PC-9 (cell line): ENCODE data around the gene ASB12. TPM values are rescaled to one million over a fixed set of nuclear protein-coding genes. Genes with fewer than 3 reads are reported as not detected.
"Not testable (repeated sequence)": the region's sequence is repeated elsewhere in the genome, so short reads cannot be mapped to it uniquely, and the experiment has no call there.

Experiments used
- BruUV-seq: library from RNA; stranded (reverse); fragments of 400-500 nt; replicated peaks from 2 replicates; lab custom pipeline; 2021; lab: Mats Ljungman, UMichigan
- CTCF ChIA-PET: fragments of 300-600 bp; sonication (Branson Sonifier 250); formaldehyde crosslinking; loops from one replicate; lab custom pipeline; 2022; ENCODE audit warnings: antibody characterized with exemption; lab: Charles Lee
- POLR2A ChIA-PET: fragments of 300-600 bp; sonication (Branson Sonifier 250); formaldehyde crosslinking; loops from one replicate; lab custom pipeline; 2022; ENCODE audit warnings: antibody characterized with exemption; ENCODE audit not compliant: unreplicated experiment; lab: Charles Lee
- DNase-seq, 2 experiments: peaks; one replicate each; pipeline versions ENCODE4 v3.0.0 to v3.0.0-alpha.2; 2015 to 2022; ENCODE audit warnings: mixed read lengths in 1 of 2
- H2AFZ ChIP-seq: fragments of 200-600 bp; sonication (generic); 2 replicates; pipeline ENCODE4 v1.8.1; 2017; ENCODE audit warnings: antibody characterized with exemption
- H3F3A ChIP-seq: fragments of 200-600 bp; sonication (generic); 2 replicates; pipeline ENCODE4 v1.8.1; 2017; ENCODE audit warnings: antibody characterized with exemption, mild to moderate bottlenecking, low read depth; ENCODE audit not compliant: insufficient read depth
- H3K27ac ChIP-seq: fragments of 200-600 bp; sonication (generic); 2 replicates; pipeline ENCODE4 v1.6.1; 2016; ENCODE audit warnings: mixed run types
- H3K27me3 ChIP-seq: fragments of 200-600 bp; sonication (generic); 2 replicates; pipeline ENCODE4 v1.6.1; 2016; ENCODE audit warnings: low read depth, mixed run types; ENCODE audit not compliant: insufficient read depth
- H3K36me3 ChIP-seq: fragments of 200-600 bp; sonication (generic); 2 replicates; pipeline ENCODE4 v1.6.1; 2016; ENCODE audit warnings: low read depth, mixed run types
- H3K4me1 ChIP-seq: fragments of 200-600 bp; sonication (generic); replicated peaks from 2 replicates; pipeline ENCODE4 v1.6.1; 2016; ENCODE audit warnings: mixed run types; ENCODE audit not compliant: insufficient read depth
- H3K4me2 ChIP-seq: fragments of 200-600 bp; sonication (generic); 2 replicates; pipeline ENCODE4 v1.6.1; 2017; ENCODE audit warnings: mixed run types
- H3K4me3 ChIP-seq: fragments of 200-600 bp; sonication (generic); 2 replicates; pipeline ENCODE4 v1.6.1; 2016; ENCODE audit warnings: mixed run types
- H3K79me2 ChIP-seq: fragments of 200-600 bp; sonication (generic); 2 replicates; pipeline ENCODE4 v1.6.1; 2017; ENCODE audit warnings: low read depth, mixed run types
- H3K9me2 ChIP-seq: fragments of 200-600 bp; sonication (generic); 2 replicates; pipeline ENCODE4 v1.8.1; 2017; ENCODE audit warnings: mild to moderate bottlenecking; ENCODE audit not compliant: insufficient read depth
- H3K9me3 ChIP-seq: fragments of 200-600 bp; sonication (generic); 2 replicates; pipeline ENCODE4 v1.8.1; 2016; ENCODE audit warnings: low read depth; ENCODE audit not compliant: insufficient read depth
- H4K20me1 ChIP-seq: fragments of 200-600 bp; sonication (generic); 2 replicates; pipeline ENCODE4 v1.8.1; 2017; ENCODE audit not compliant: insufficient read depth
- EZH2 ChIP-seq: fragments of 200-600 bp; sonication (generic); IDR thresholded peaks from 2 replicates; pipeline ENCODE4 v1.8.0; 2017; ENCODE audit warnings: antibody characterized with exemption, low read depth
- intact Hi-C: fragments of 100-400 bp; cut with micrococcal nuclease; formaldehyde crosslinking; loops from one replicate; pipeline ENCODE4 v1.10.0; 2022; ENCODE audit not compliant: unreplicated experiment
- total RNA-seq: library from RNA; stranded (reverse); gene quantifications from 2 replicates; pipeline ENCODE4 v1.2.3, GENCODE V29; 2021
- TF ChIP-seq, protein P1 (sequence below): fragments of 200-600 bp; sonication (generic); conservative IDR thresholded peaks from 2 replicates; pipeline ENCODE4 v1.6.1; 2017; ENCODE audit warnings: mixed run types, antibody characterized with exemption, mild to moderate bottlenecking, moderate library complexity

The ASB12 gene
- total RNA-seq, 1 experiment from 2014 or later = not detected

DNA sequence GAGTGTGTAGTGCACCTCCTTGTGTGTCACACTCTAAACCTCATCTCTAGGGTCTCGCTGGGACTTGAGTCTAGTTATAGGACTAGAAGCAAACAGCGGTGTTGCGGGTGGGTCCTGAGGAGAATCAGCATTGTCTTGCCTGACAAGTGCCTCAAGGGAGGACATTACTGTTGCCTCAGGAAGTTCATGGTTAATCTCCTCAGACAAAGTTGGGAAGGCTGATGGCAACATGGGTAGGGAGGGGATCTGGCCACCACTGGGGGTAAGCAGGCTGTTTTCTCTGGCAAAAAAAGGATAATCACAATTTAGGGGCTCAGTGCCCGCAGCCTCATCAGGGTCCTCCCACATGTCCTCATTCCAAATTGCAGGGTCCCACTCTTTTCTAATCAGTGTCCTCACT is 12.4 kb downstream of the ASB12 start:
- CTCF ChIA-PET = no interaction called here
- DNase-seq = no peak
- Histone ChIP-seq H3F3A (no peaks in the 10 kb centered on the region), H3K79me2 (no peaks in the 10 kb centered on the region), H2AFZ (no peak overlapping the region), H3K27ac (no peak overlapping the region), H3K36me3 (no peaks in the 10 kb centered on the region), H3K4me2 (no peak overlapping the region), H3K9me2 (no peaks in the 10 kb centered on the region), H3K4me3 (no peak overlapping the region), H4K20me1 (no peaks in the 10 kb centered on the region), H3K4me1 (no peaks in the 10 kb centered on the region), H3K9me3 (no peaks in the 10 kb centered on the region), H3K27me3 (no peaks in the 10 kb centered on the region)
- no TSS peak for BruUV-seq
- intact Hi-C loops = no loop called here
- TF ChIP-seq, protein P1, sequence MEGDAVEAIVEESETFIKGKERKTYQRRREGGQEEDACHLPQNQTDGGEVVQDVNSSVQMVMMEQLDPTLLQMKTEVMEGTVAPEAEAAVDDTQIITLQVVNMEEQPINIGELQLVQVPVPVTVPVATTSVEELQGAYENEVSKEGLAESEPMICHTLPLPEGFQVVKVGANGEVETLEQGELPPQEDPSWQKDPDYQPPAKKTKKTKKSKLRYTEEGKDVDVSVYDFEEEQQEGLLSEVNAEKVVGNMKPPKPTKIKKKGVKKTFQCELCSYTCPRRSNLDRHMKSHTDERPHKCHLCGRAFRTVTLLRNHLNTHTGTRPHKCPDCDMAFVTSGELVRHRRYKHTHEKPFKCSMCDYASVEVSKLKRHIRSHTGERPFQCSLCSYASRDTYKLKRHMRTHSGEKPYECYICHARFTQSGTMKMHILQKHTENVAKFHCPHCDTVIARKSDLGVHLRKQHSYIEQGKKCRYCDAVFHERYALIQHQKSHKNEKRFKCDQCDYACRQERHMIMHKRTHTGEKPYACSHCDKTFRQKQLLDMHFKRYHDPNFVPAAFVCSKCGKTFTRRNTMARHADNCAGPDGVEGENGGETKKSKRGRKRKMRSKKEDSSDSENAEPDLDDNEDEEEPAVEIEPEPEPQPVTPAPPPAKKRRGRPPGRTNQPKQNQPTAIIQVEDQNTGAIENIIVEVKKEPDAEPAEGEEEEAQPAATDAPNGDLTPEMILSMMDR = no peak
- no peak for TF ChIP-seq EZH2
- POLR2A ChIA-PET = no interaction called here

DNA sequence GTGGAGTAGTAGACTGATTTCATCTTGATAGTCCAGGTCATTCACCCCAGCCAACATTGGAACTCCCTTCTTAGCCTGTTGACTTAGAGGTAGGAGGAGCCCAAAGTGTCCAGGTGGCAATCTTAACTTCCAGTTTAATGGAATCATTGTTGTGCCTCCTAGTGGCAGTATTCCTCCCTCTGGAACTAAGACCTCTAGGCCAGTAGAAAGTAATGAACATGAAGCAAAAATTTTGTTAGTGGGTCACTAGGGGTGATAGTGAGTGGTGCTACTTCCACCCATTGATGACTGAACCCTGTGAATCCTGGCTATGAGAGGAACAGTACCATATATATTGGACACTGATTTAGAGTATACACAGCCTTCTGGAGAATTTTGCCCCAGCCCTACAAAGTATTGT is 16.4 kb downstream of the ASB12 start:
- H3F3A ChIP-seq, H3K9me2 ChIP-seq, H2AFZ ChIP-seq, intact Hi-C loops, DNase-seq, H3K79me2 ChIP-seq, CTCF ChIA-PET, H3K27me3 ChIP-seq, H3K36me3 ChIP-seq, H3K9me3 ChIP-seq, H4K20me1 ChIP-seq, BruUV-seq, H3K4me2 ChIP-seq, H3K4me3 ChIP-seq, H3K4me1 ChIP-seq, H3K27ac ChIP-seq, POLR2A ChIA-PET: not testable (repeated sequence)

DNA sequence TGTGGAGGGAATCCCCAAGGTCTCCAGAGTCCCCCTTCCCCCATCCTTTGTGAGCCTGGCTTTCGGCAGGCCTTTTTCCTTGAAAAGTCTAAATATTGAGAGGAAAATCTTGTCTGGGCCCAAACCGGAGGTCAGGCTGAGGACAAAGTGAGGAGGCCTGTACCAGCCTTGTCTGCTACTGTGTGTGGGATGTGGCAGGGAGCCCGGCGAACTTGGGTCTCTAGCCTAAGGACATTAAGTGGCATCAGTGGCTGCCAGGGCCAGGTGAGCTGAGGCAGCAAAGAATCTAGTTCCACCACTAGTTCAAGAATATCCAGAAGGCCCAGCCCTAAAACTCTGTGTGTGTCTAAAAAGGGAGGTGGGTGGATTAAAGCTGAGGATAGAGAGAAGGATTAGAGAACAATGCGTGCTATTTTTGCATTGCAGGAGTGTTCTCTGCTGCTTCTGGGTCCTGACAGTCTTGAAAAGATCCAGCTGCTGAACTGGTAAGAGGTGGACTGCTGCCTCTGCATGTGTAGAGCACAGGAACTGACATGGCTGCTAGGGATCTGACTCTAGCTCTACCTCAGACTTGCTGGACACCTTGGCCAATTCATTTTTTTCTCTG is 23.7 kb downstream of the ASB12 start:
- peaks cover 11% of the 10 kb centered on the region for H3K4me1 ChIP-seq
- ChIA-PET POLR2A (no interaction called here), CTCF (interaction anchor here (0.7 kb wide), 1 partner anchor 22 kb away, joined by 4 read pairs; no protein-coding TSS in a partner anchor)
- H3K27me3 ChIP-seq = no peaks in the 10 kb centered on the region
- H3K4me3 ChIP-seq = peak overlapping the region; percentile 81
- no peaks in the 10 kb centered on the region for H3K9me3 ChIP-seq
- TF ChIP-seq, protein P1 = no peak
- TF ChIP-seq EZH2 = no peak
- peak; percentile 22 to 39 for DNase-seq
- H3K4me2 ChIP-seq = peak overlapping the region; percentile 95
- no peaks in the 10 kb centered on the region for H3K36me3 ChIP-seq
- no peaks in the 10 kb centered on the region for H3K9me2 ChIP-seq
- BruUV-seq = no TSS peak
- H3F3A ChIP-seq = peaks cover 11% of the 10 kb centered on the region; the same call in 1 of the 2 replicates
- no peaks in the 10 kb centered on the region for H4K20me1 ChIP-seq
- intact Hi-C loops = loop anchor here (5.0 to 10.0 kb wide), 2 partner anchors 114 to 1328 kb away; partner anchors contain the start of gene LAS1L
- H3K27ac ChIP-seq = peak overlapping the region; percentile 84
- peaks cover 11% of the 10 kb centered on the region; the same call in 1 of the 2 replicates for H3K79me2 ChIP-seq
- H2AFZ ChIP-seq = peak overlapping the region; percentile 97
